Measurements from ENCODE around the gene TMEM126A.
A peak's percentile ranks its signal among the peaks of the same experiment; 100 is the strongest.
"Not testable (repeated sequence)": the region's sequence is repeated elsewhere in the genome, so short reads cannot be mapped to it uniquely, and the experiment has no call there.

Gene TMEM126A

GRCh38 chr11:85647604-85648299 is at the start of gene TMEM126A:
TSS of gene TMEM126A (plus strand) at chr11:85647967. CDS start at chr11:85650256, 2,289 bp downstream.
- TF ChIP-seq CTCF (IDR thresholded peaks at IDR 0.05; ENCODE audit: borderline replicate concordance, insufficient read depth, low read depth, low read length), result no peak
- peak within 1 kb of the TSS; percentile 74 for H3K4me3 ChIP-seq (ENCODE audit: low read depth, low read length)

GRCh38 chr11:85599083-85599482 is 48.7 kb upstream of the TMEM126A start:
- TF ChIP-seq CTCF (IDR thresholded peaks at IDR 0.05; ENCODE audit: borderline replicate concordance, insufficient read depth, low read depth, low read length), result no peak
- no peak overlapping the region for H3K4me3 ChIP-seq (ENCODE audit: low read depth, low read length)

GRCh38 chr11:85602526-85603213 is 45.1 kb upstream of the TMEM126A start:
- TF ChIP-seq CTCF (IDR thresholded peaks at IDR 0.05; ENCODE audit: borderline replicate concordance, insufficient read depth, low read depth, low read length), result no peak
- H3K4me3 ChIP-seq (ENCODE audit: low read depth, low read length), result no peak overlapping the region

GRCh38 chr11:85603220-85603619 is 44.5 kb upstream of the TMEM126A start:
- H3K4me3 ChIP-seq (ENCODE audit: low read depth, low read length), result no peak overlapping the region
- no peak for TF ChIP-seq CTCF (IDR thresholded peaks at IDR 0.05; ENCODE audit: borderline replicate concordance, insufficient read depth, low read depth, low read length)

GRCh38 chr11:85606237-85606636 is 41.5 kb upstream of the TMEM126A start:
- not testable (repeated sequence) for H3K4me3 ChIP-seq (ENCODE audit: low read depth, low read length)

GRCh38 chr11:85608621-85609020 is 39.1 kb upstream of the TMEM126A start:
- not testable (repeated sequence) for H3K4me3 ChIP-seq (ENCODE audit: low read depth, low read length)

GRCh38 chr11:85609286-85609685 is 38.5 kb upstream of the TMEM126A start:
- not testable (repeated sequence) for H3K4me3 ChIP-seq (ENCODE audit: low read depth, low read length)

GRCh38 chr11:85611643-85612042 is 36.1 kb upstream of the TMEM126A start:
- H3K4me3 ChIP-seq (ENCODE audit: low read depth, low read length), result not testable (repeated sequence)

GRCh38 chr11:85619499-85619898 is 28.3 kb upstream of the TMEM126A start:
- no peak overlapping the region for H3K4me3 ChIP-seq (ENCODE audit: low read depth, low read length)
- no peak for TF ChIP-seq CTCF (IDR thresholded peaks at IDR 0.05; ENCODE audit: borderline replicate concordance, insufficient read depth, low read depth, low read length)

Data from GM12875 (cell line).